ENCODE data around the gene HDAC5.

GRCh38 chr17:44105941-44106340 is 17.5 kb downstream of the HDAC5 start:
- TF ChIP-seq POLR2AphosphoS5 (IDR thresholded peaks at IDR 0.05; ENCODE audit: insufficient read depth in 1 of 2, low read depth in 1 of 2) (no peak), POLR2A (IDR thresholded peaks at IDR 0.05) (no peak)
